B cell (primary cell): ENCODE measurements around the gene TRIM24. TPM values are rescaled to one million over a fixed set of nuclear protein-coding genes. Genes with fewer than 3 reads are reported as not detected.
A peak's percentile ranks its signal among the peaks of the same experiment; 100 is the strongest.

Experiments
- ATAC-seq: fragments of 200-7000 bp; cut with Tn5 transposase; one replicate; pipeline ENCODE4 v1.10.0; 2021; ENCODE audit warnings: low read depth, mild to moderate bottlenecking, moderate number of reproducible peaks, moderate library complexity
- CTCF ChIA-PET: fragments of 350-600 bp; sonication (Branson Sonifier 250); formaldehyde crosslinking; loops from one replicate; lab custom pipeline; 2021; ENCODE audit warnings: antibody characterized with exemption, inconsistent platforms; lab: Charles Lee
- POLR2A ChIA-PET: fragments of 350-600 bp; sonication (Branson Sonifier 250); formaldehyde crosslinking; loops from one replicate; lab custom pipeline; 2021; ENCODE audit warnings: antibody characterized with exemption; lab: Charles Lee
- DNase-seq: peaks from one replicate; pipeline ENCODE4 v3.0.0; 2013
- H2AFZ ChIP-seq: 2 replicates; pipeline ENCODE4 v1.6.1; 2012; ENCODE audit warnings: mild to moderate bottlenecking, low read depth, low read length; ENCODE audit not compliant: insufficient read depth, poor library complexity, severe bottlenecking
- H3K27ac ChIP-seq, 2 donors: 1 replicate in 1 of 2; 2 replicates in 1 of 2; pipeline ENCODE4 v1.5.1; 2012 to 2013; ENCODE audit warnings: low read length in 2 of 2, mild to moderate bottlenecking in 2 of 2, moderate library complexity in 1 of 2
- H3K27me3 ChIP-seq, 4 experiments: fragments of 200-600 bp in 1 of 4; sonication (generic) in 1 of 4; replicated peaks in 1 of 4; 1 replicate in 2 of 4; 2 replicates in 2 of 4; pipeline versions ENCODE4 v1.6.1 to v1.7.0; 2013 to 2016; ENCODE audit warnings: low read length in 3 of 4, mild to moderate bottlenecking in 2 of 4, mixed read lengths in 1 of 4, moderate library complexity in 1 of 4; ENCODE audit not compliant: insufficient read depth in 4 of 4, control insufficient read depth in 3 of 4; ENCODE audit errors: control extremely low read depth in 1 of 4
- H3K36me3 ChIP-seq, 2 experiments: replicated peaks in 1 of 2; 1 replicate in 1 of 2; 2 replicates in 1 of 2; pipeline versions ENCODE4 v1.6.1 to v1.7.1; 2013; ENCODE audit warnings: low read length in 1 of 2; ENCODE audit not compliant: insufficient read depth in 2 of 2, control insufficient read depth in 1 of 2; ENCODE audit errors: control extremely low read depth in 1 of 2, extremely low read depth in 1 of 2
- H3K4me1 ChIP-seq, 2 donors: fragments of 200-600 bp in 1 of 2; sonication (generic) in 1 of 2; 1 replicate in 1 of 2; 2 replicates in 1 of 2; pipeline versions ENCODE4 v1.5.1 to v1.6.1; 2013 to 2017; ENCODE audit warnings: low read length in 2 of 2; ENCODE audit not compliant: control insufficient read depth in 2 of 2, insufficient read depth in 2 of 2
- H3K4me2 ChIP-seq: replicated peaks from 2 replicates; pipeline ENCODE3; 2012; ENCODE audit warnings: mild to moderate bottlenecking, low read depth, low read length; ENCODE audit not compliant: poor library complexity, severe bottlenecking
- H3K4me3 ChIP-seq, 5 experiments: fragments of 200-600 bp in 1 of 5; sonication (generic) in 1 of 5; 1 replicate in 3 of 5; 2 replicates in 2 of 5; pipeline versions ENCODE4 v1.5.1 to v1.7.0; 2011 to 2016; ENCODE audit warnings: low read length in 4 of 5, mild to moderate bottlenecking in 4 of 5, low read depth in 2 of 5, control low read depth in 1 of 5, moderate library complexity in 1 of 5; ENCODE audit not compliant: insufficient read depth in 1 of 5; ENCODE audit errors: control extremely low read depth in 1 of 5, extremely low read depth in 1 of 5
- H3K79me2 ChIP-seq: fragments of 200-600 bp; sonication (generic); one replicate; pipeline ENCODE4 v1.6.0; 2016; ENCODE audit warnings: low read length; ENCODE audit not compliant: control insufficient read depth, insufficient read depth
- H3K9ac ChIP-seq: fragments of 200-600 bp; sonication (generic); 2 replicates; pipeline ENCODE4 v1.6.1; 2017; ENCODE audit warnings: mild to moderate bottlenecking, low read length, moderate library complexity
- H3K9me3 ChIP-seq, 3 donors: one replicate each; pipeline versions ENCODE4 v1.6.1 to v1.7.1; 2013; ENCODE audit warnings: low read length in 2 of 3; ENCODE audit not compliant: control insufficient read depth in 2 of 3, insufficient read depth in 1 of 3; ENCODE audit errors: control extremely low read depth in 1 of 3
- H4K20me1 ChIP-seq: 2 replicates; pipeline ENCODE4 v1.6.0; 2012; ENCODE audit warnings: mild to moderate bottlenecking, low read length; ENCODE audit not compliant: insufficient read depth, control insufficient read depth, poor library complexity, severe bottlenecking
- H3K27ac Mint-ChIP-seq: one replicate; pipeline ENCODE4 v1.8.0; 2021; ENCODE audit warnings: mixed read lengths
- H3K27me3 Mint-ChIP-seq: one replicate; pipeline ENCODE4 v1.8.0; 2021; ENCODE audit warnings: mixed read lengths
- H3K4me1 Mint-ChIP-seq: one replicate; pipeline ENCODE4 v1.8.0; 2021; ENCODE audit warnings: mixed read lengths
- H3K4me3 Mint-ChIP-seq: one replicate; pipeline ENCODE4 v1.8.0; 2021; ENCODE audit warnings: mixed read lengths
- H3K9me3 Mint-ChIP-seq: one replicate; pipeline ENCODE4 v1.8.0; 2022; ENCODE audit warnings: mixed read lengths; ENCODE audit not compliant: insufficient read depth
- EZH2 ChIP-seq: IDR thresholded peaks from 2 replicates; pipeline ENCODE4 v1.6.1; 2012; ENCODE audit warnings: borderline replicate concordance, low read depth, mild to moderate bottlenecking, moderate library complexity, low read length; ENCODE audit not compliant: insufficient read depth, poor library complexity, severe bottlenecking
- WGBS: methylation state at CpG from one replicate; pipeline ENCODE4 v1.1.5; 2013; ENCODE audit warnings: missing lambda C conversion rate; ENCODE audit not compliant: insufficient coverage; 5-methylcytosine and 5-hydroxymethylcytosine counted together
- intact Hi-C: fragments of 100-400 bp; cut with micrococcal nuclease; formaldehyde crosslinking; loops from one replicate; pipeline ENCODE4 v1.10.0; 2022
- polyA plus RNA-seq: library from polyadenylated mRNA; depleted of rRNA; stranded (reverse); fragments of >200 nt; gene quantifications from 2 replicates; pipeline ENCODE4 v1.2.3, GENCODE V29; 2012
- total RNA-seq, 2 donors: library from RNA; stranded (reverse); fragments of 120-200 nt in 1 of 2; gene quantifications; 1 replicate in 1 of 2; 2 replicates in 1 of 2; pipeline versions ENCODE4 v1.2.3 to v1.2.4, GENCODE V29; 2013 to 2022
- TF ChIP-seq, protein P1 (sequence below): fragments of 200-600 bp; IDR thresholded peaks from one replicate; pipeline ENCODE4 v1.8.0; 2022; ENCODE audit warnings: antibody characterized with exemption, mild to moderate bottlenecking

The TRIM24 gene
- total and polyA plus RNA-seq, 2 donors (not counting 1 experiment from before 2014, with no cell fraction given): 3.7 to 18.7 TPM

DNA sequence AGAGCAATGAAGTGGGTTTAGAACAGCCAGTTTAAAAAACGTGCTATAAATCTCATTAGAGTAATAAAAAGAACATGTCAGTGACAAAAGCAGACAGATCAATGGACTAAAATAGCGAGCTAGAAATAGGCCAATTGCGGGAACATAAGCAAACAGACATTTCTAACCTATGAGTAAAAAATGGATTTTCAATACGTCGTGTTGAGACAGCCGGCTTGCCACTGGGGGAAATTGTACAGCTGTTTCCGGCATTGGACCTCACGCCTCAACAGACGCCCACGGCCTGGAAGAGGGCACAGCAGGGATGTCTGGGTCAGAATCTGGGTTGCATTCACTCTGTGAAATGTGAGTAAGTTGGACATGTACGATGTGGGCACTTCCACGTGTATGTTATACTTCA, 148.2 kb downstream of the TRIM24 start:
- Histone ChIP-seq H3K36me3 (no peaks in the 10 kb centered on the region), H3K27me3 (no peaks in the 10 kb centered on the region), H2AFZ (peak overlapping the region; percentile 57), H3K79me2 (no peaks in the 10 kb centered on the region), H3K9me3 (peaks cover 0 to 2% (median 0%) of the 10 kb centered on the region in 3 donors), H3K27ac (no peak overlapping the region), H3K9ac (no peak overlapping the region), H3K4me3 (no peak overlapping the region), H3K4me2 (no peak overlapping the region), H4K20me1 (no peaks in the 10 kb centered on the region), H3K4me1 (no peaks in the 10 kb centered on the region)
- no peak for ATAC-seq
- POLR2A ChIA-PET: no interaction called here
- H3K4me1 Mint-ChIP-seq: peaks cover 12% of the 10 kb centered on the region
- no peaks in the 10 kb centered on the region for H3K27me3 Mint-ChIP-seq
- no peak for DNase-seq
- intact Hi-C loops: no loop called here
- no peak overlapping the region for H3K27ac Mint-ChIP-seq
- WGBS: 82% methylated on average over 4 of the region's 12 CpGs
- TF ChIP-seq, protein P1, sequence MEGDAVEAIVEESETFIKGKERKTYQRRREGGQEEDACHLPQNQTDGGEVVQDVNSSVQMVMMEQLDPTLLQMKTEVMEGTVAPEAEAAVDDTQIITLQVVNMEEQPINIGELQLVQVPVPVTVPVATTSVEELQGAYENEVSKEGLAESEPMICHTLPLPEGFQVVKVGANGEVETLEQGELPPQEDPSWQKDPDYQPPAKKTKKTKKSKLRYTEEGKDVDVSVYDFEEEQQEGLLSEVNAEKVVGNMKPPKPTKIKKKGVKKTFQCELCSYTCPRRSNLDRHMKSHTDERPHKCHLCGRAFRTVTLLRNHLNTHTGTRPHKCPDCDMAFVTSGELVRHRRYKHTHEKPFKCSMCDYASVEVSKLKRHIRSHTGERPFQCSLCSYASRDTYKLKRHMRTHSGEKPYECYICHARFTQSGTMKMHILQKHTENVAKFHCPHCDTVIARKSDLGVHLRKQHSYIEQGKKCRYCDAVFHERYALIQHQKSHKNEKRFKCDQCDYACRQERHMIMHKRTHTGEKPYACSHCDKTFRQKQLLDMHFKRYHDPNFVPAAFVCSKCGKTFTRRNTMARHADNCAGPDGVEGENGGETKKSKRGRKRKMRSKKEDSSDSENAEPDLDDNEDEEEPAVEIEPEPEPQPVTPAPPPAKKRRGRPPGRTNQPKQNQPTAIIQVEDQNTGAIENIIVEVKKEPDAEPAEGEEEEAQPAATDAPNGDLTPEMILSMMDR: no peak
- TF ChIP-seq EZH2: no peak
- H3K9me3 Mint-ChIP-seq: no peaks in the 10 kb centered on the region
- no peak overlapping the region for H3K4me3 Mint-ChIP-seq
- CTCF ChIA-PET: no interaction called here

DNA sequence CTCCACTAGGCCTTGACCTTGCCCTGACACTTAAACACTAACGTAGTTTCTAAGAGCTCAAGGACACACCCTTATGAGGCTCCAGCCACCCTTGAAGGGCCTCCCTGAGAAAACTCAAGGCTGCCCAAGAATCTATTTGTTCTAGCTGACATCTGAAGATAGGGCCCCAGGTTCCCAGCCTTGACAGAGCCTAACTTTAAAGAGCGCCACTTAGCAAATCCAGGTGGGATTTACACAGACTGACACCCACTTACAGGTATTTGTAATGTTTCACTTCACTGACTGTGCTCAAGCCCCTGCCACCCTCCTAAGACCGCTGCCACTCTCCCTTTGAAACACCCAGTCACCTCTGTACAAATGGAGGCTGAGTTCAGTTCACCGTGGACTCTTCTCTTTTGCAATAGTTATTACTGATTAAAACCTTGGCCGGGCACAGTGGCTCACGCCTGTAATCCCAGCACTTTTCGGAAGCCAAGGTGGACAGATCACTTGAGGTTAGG, 150.7 kb downstream of the TRIM24 start:
- no peak overlapping the region for H3K4me2 ChIP-seq
- no peaks in the 10 kb centered on the region for H3K27me3 ChIP-seq
- intact Hi-C loops: no loop called here
- DNase-seq: no peak
- no peak for TF ChIP-seq EZH2
- TF ChIP-seq, protein P1: no peak
- no peak overlapping the region for H3K27ac Mint-ChIP-seq
- no peaks in the 10 kb centered on the region for H3K36me3 ChIP-seq
- ChIA-PET POLR2A (no interaction called here), CTCF (no interaction called here)
- peaks cover 12% of the 10 kb centered on the region for H3K4me1 Mint-ChIP-seq
- H3K9ac ChIP-seq: no peak overlapping the region
- ATAC-seq: no peak
- no peak overlapping the region for H2AFZ ChIP-seq
- no peaks in the 10 kb centered on the region for H3K4me1 ChIP-seq
- WGBS: 93% methylated on average over 5 of the region's 7 CpGs
- H3K9me3 Mint-ChIP-seq: no peaks in the 10 kb centered on the region
- H3K79me2 ChIP-seq: no peaks in the 10 kb centered on the region
- H4K20me1 ChIP-seq: no peaks in the 10 kb centered on the region
- no peak overlapping the region for H3K4me3 Mint-ChIP-seq
- H3K9me3 ChIP-seq: no peaks in the 10 kb centered on the region
- H3K4me3 ChIP-seq: no peak overlapping the region
- no peak overlapping the region for H3K27ac ChIP-seq
- H3K27me3 Mint-ChIP-seq: no peaks in the 10 kb centered on the region
